Activated naive CD8-positive, alpha-beta T cell treated with anti-CD3 and anti-CD28 coated beads for 36 hours (primary cell): ENCODE measurements around the gene NAAA. TPM values are rescaled to one million over a fixed set of nuclear protein-coding genes. Genes with fewer than 3 reads are reported as not detected.
"Not testable (repeated sequence)": the region's sequence is repeated elsewhere in the genome, so short reads cannot be mapped to it uniquely, and the experiment has no call there.

ENCODE experiments used
- DNase-seq: peaks from one replicate; pipeline ENCODE4 v3.0.0; 2021
- H3K27ac Mint-ChIP-seq: one replicate; pipeline ENCODE4 v1.8.0; 2022; ENCODE audit warnings: mild to moderate bottlenecking, moderate library complexity, mixed read lengths
- H3K27me3 Mint-ChIP-seq: one replicate; pipeline ENCODE4 v1.8.0; 2022; ENCODE audit warnings: mild to moderate bottlenecking, mixed read lengths
- H3K36me3 Mint-ChIP-seq: one replicate; pipeline ENCODE4 v1.8.0; 2021; ENCODE audit warnings: mild to moderate bottlenecking, mixed read lengths
- H3K4me1 Mint-ChIP-seq: one replicate; pipeline ENCODE4 v1.8.0; 2021; ENCODE audit warnings: mixed read lengths
- H3K4me3 Mint-ChIP-seq: one replicate; pipeline ENCODE4 v1.8.0; 2022; ENCODE audit warnings: mild to moderate bottlenecking, moderate library complexity, mixed read lengths
- H3K9me3 Mint-ChIP-seq: one replicate; pipeline ENCODE4 v1.8.0; 2022; ENCODE audit warnings: mixed read lengths
- total RNA-seq, 2 experiments: library from RNA; stranded (reverse); gene quantifications; one replicate each; pipeline ENCODE4 v1.2.3, GENCODE V29; 2021

Gene NAAA
- total RNA-seq, 2 experiments from 2014 or later = 31.9 to 36.5 TPM

DNA sequence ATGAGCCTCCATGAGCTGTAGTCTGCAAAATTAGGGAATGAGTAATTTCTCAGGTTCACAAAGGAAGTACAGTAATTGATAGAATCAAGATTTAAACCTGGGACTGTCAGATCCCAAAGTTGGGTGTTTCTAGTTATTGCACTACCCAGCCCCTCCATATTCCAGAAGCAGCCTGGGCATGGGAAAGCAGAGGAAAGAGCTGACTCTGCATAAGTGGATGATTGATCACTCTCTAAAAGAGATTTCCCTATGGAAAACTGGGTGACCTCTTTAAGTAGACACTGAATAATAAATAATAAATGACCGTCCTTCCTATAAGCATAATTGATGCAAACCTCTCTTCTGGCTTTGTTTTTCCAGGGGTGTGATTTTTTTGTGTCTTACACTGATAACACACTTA lies 5.2 kb downstream of the NAAA start:
- Mint-ChIP-seq H3K27me3 (no peaks in the 10 kb centered on the region), H3K4me3 (no peak overlapping the region), H3K36me3 (peaks cover 23% of the 10 kb centered on the region), H3K9me3 (no peaks in the 10 kb centered on the region), H3K27ac (no peak overlapping the region), H3K4me1 (peaks cover 14% of the 10 kb centered on the region)
- DNase-seq = no peak

DNA sequence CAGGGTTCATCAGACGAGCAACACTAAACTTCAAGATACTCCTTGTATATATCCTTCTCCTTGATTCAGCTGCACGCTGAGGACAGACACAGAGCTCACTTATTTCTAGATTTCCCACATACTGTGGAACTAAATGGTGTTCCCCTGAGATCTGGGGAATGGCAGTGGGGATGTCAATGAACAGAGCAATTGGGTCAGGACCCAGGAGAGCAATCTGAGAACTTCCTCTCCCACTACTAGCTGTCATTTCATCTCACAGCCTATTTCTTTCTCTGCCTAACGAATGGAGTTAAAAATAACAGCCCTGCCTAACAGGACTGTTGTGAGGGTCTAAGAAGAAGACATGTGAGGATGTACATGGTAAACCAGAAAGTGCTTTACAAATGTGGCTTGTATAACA lies 10.7 kb downstream of the NAAA start:
- Mint-ChIP-seq H3K27me3 (no peaks in the 10 kb centered on the region), H3K36me3 (peaks cover 6% of the 10 kb centered on the region), H3K4me1 (no peaks in the 10 kb centered on the region), H3K27ac (no peak overlapping the region), H3K9me3 (no peaks in the 10 kb centered on the region), H3K4me3 (no peak overlapping the region)
- DNase-seq = no peak

DNA sequence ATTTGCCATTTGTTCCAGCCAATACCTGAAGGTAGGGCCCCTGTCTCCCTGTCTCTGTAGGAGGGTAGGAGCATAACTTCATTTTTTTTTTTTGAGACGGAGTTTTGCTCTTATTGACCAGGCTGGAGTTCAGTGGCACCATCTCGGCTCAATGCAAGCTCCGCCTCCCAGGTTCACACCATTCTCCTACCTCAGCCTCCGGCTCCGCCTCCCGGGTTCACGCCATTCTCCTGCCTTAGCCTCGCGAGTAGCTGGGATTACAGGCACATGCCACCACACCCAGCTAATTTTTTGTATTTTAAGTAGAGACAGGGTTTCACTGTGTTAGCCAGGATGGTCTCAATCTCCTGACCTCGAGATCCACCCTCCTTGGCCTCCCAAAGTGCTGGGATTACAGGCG lies 15.9 kb downstream of the NAAA start:
- not testable (repeated sequence) for H3K9me3 Mint-ChIP-seq, H3K4me3 Mint-ChIP-seq, H3K36me3 Mint-ChIP-seq, H3K27ac Mint-ChIP-seq, DNase-seq, H3K4me1 Mint-ChIP-seq, H3K27me3 Mint-ChIP-seq

DNA sequence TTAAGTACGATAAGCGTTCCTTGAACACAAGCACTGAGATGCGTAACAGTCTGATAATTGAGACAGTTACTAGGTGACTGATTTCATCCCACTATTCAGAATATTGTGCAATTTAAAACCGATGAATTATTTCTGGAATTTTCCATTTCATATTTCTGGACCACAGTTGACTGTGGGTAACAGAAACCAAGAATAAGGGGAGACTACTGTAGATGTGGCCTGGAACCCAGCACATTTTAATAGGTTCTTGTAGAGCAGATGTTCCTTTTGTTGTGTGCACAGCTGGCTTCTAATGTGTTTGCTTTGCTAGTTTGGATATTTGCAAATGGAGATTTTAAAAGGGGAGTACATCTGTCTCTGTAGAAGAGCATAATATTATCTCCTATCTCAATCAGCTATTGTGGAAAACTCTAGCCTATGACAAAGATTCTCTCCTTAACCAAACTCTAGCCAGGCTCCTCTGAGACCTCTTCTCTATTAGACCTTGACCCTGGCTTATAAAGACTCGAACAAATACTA lies 16.4 kb downstream of the NAAA start:
- H3K4me3 Mint-ChIP-seq = no peak overlapping the region
- no peaks in the 10 kb centered on the region for H3K4me1 Mint-ChIP-seq
- H3K36me3 Mint-ChIP-seq = peaks cover 8% of the 10 kb centered on the region
- no peak for DNase-seq
- no peak overlapping the region for H3K27ac Mint-ChIP-seq
- no peaks in the 10 kb centered on the region for H3K27me3 Mint-ChIP-seq
- H3K9me3 Mint-ChIP-seq = no peaks in the 10 kb centered on the region

DNA sequence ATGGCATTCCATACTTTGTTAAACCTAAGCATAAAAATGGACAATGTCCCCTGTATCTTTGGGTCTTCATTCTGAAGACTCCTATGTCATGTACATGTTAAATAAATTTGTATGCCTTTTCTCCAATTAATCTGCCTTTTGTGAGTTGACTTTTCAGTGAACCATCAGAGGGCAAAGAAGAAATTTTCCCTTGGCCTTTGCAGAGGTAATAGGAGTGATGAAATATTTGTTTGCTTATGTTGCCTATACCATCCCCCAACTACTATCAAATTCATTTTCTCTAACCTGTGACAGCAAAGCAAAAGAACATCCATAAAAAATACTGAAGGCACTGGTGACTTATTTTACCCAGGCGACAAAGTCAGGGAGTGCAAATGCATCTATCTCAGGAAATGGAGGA lies 18.2 kb downstream of the NAAA start:
- Mint-ChIP-seq H3K4me1 (no peaks in the 10 kb centered on the region), H3K27ac (no peak overlapping the region), H3K4me3 (no peak overlapping the region), H3K27me3 (no peaks in the 10 kb centered on the region), H3K9me3 (no peaks in the 10 kb centered on the region), H3K36me3 (peaks cover 13% of the 10 kb centered on the region)
- DNase-seq = no peak

DNA sequence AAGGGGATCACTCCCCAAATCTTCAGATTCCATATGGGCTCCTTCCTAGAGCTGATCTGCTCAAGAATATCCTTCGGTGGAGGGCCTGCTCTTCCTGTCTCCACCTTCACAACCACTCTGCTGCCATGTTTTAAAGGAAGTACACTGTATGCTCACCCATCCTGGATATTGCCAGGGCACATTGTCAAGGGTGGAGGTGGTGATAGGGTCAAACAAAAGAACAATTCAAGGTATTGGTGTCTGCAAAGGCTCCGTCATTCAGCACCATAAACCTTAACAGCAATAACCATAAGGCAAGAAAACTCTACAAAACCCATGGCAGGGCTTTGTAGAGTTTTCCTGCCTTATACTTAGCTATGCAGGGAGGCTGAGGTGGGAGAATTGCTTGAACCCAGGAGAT lies 18.9 kb downstream of the NAAA start:
- Mint-ChIP-seq H3K4me3 (no peak overlapping the region), H3K4me1 (no peaks in the 10 kb centered on the region), H3K36me3 (peaks cover 13% of the 10 kb centered on the region), H3K27ac (no peak overlapping the region), H3K9me3 (no peaks in the 10 kb centered on the region), H3K27me3 (no peaks in the 10 kb centered on the region)
- no peak for DNase-seq

DNA sequence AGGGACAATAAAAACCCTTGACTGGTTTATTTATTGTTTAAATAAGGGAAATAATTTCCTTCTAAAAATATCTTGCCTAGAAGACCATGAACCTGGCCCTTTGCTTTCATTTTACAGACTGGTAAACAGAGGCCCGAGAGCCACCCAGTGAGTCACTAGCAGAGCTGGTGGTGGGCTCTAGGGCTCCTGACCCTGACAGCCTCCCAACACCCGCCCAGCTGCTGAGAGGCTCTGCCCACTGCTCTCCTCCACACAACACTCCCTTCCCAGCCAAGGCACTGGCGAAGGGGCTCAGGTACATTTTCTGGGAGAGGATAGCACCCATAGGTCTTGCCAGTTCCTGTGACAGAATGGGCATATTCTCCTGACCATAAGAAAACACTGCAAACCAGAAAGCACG lies 20.5 kb downstream of the NAAA start:
- Mint-ChIP-seq H3K9me3 (no peaks in the 10 kb centered on the region), H3K4me1 (no peaks in the 10 kb centered on the region), H3K36me3 (peaks cover 13% of the 10 kb centered on the region), H3K27ac (no peak overlapping the region), H3K4me3 (no peak overlapping the region), H3K27me3 (no peaks in the 10 kb centered on the region)
- no peak for DNase-seq

DNA sequence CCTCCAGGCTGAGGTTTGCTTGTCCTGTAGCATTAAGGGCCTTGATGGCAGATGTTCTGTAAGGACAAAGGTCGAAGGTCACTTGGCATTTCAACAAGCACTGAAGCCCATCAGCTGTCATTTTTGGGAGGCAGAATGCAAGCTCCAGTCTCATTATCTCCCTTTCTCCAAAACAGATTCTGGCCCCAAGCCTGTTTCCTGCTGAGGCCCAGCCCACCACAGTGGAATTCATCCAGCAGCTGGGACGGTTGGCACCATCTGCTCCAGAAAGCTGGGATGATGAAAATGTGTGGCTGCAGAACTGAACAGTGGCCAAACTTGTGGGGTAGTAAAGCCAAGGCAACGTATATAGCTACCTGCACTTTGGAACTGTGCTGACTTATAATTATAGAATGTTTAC lies 20.9 kb downstream of the NAAA start:
- no peaks in the 10 kb centered on the region for H3K27me3 Mint-ChIP-seq

DNA sequence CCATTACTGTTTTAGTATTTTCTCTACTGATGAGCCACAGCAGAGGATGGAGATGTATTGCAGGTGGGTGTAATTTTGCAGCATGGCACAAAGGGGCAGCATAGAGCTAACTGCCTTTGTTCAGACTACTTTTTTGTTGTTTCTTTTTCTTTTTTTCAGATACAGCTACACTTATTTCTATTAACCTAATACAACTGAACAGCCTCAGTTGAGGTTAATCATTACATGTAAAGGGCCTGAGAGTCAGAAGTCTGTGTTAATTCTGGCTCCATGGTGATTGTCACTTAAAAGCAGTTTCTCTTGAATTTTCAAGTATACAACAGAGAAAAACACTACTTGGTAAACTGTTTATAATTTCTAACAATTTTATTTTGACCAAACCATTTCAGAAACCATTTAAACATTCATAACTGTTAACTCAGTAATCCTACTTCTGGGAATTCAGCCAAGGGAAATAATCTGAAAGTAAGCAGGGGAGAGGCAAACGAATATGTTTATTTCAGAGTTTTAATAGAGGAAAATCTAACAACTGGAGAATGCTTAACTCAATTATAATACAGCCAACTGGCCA lies 24.6 kb downstream of the NAAA start:
- no peaks in the 10 kb centered on the region for H3K9me3 Mint-ChIP-seq
- DNase-seq = no peak
- no peak overlapping the region for H3K4me3 Mint-ChIP-seq
- peaks cover 19% of the 10 kb centered on the region for H3K36me3 Mint-ChIP-seq
- no peak overlapping the region for H3K27ac Mint-ChIP-seq
- no peaks in the 10 kb centered on the region for H3K27me3 Mint-ChIP-seq
- H3K4me1 Mint-ChIP-seq = no peaks in the 10 kb centered on the region

More for the DNA sequence above, 20.9 kb downstream of the NAAA start:
- no peaks in the 10 kb centered on the region for H3K9me3 Mint-ChIP-seq
- H3K27ac Mint-ChIP-seq = no peak overlapping the region
- no peak for DNase-seq
- peaks cover 12% of the 10 kb centered on the region for H3K36me3 Mint-ChIP-seq
- no peak overlapping the region for H3K4me3 Mint-ChIP-seq
- no peaks in the 10 kb centered on the region for H3K4me1 Mint-ChIP-seq

DNA sequence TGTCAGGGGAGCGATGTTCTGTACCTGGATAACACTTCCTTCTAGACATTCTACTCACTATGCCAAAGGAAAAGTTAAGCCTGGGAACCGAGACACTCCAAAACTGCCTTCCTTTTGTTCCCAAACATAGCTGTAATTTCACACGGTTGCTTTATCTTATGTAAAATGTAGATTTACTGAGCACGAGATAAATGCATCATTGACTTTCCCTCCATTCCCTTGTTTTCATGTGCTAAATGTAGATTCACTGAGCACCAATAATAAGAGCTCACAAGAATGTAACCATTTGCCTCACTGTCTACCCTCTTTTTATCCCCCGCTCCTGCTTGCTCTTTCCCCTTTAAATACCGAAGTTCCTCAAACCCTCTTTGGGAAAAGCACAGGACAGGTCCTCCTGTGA lies 27.8 kb downstream of the NAAA start:
- no peaks in the 10 kb centered on the region for H3K4me1 Mint-ChIP-seq
- peaks cover 26% of the 10 kb centered on the region for H3K36me3 Mint-ChIP-seq
- no peaks in the 10 kb centered on the region for H3K27me3 Mint-ChIP-seq
- peaks cover 4% of the 10 kb centered on the region for H3K9me3 Mint-ChIP-seq
- no peak for DNase-seq
- H3K27ac Mint-ChIP-seq = peak overlapping the region; percentile 43
- H3K4me3 Mint-ChIP-seq = no peak overlapping the region

DNA sequence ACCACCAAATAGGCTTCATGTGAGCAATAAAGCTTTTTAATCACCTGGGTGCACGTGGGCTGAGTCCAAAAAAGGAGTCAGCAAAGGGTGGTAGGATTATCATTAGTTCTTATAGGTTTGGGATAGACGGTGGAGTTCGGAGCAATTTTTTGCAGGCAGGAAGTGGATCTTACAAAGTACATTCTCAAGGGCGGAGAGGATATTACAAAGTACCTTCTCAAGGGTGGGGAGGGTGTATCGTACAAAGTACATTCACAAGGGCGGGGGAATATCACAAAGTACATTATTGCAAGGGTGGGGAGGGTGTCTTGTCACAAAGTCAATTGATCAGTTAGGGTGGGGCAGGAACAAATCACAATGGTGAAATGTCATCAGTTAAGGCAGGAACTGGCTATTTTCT lies 30.0 kb downstream of the NAAA start:
- H3K9me3 Mint-ChIP-seq, H3K4me3 Mint-ChIP-seq, DNase-seq, H3K4me1 Mint-ChIP-seq, H3K27me3 Mint-ChIP-seq, H3K27ac Mint-ChIP-seq: not testable (repeated sequence)
- peaks cover 24% of the 10 kb centered on the region for H3K36me3 Mint-ChIP-seq

DNA sequence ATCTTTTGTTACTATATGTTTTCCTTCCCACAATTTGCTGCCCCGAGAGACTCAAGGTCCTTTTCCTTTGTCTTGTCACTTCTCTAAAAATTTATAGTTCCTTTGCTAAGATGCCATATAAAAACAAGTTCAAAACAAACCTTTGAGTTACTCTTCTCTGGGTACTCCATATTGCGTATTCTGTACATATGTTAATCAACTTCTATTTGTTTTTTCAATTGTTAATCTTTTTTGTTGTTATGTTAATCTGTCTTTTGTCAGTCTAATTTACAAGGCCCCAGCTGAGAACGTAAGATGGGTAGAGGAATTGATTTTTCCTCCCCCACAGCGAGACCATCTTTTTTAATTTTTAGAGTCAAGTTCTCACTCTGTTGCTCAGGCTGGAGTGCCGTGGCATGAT lies 31.4 kb downstream of the NAAA start:
- Mint-ChIP-seq H3K27ac (no peak overlapping the region), H3K4me1 (no peaks in the 10 kb centered on the region), H3K9me3 (peaks cover 4% of the 10 kb centered on the region), H3K36me3 (peaks cover 22% of the 10 kb centered on the region), H3K4me3 (no peak overlapping the region), H3K27me3 (no peaks in the 10 kb centered on the region)
- DNase-seq = no peak

DNA sequence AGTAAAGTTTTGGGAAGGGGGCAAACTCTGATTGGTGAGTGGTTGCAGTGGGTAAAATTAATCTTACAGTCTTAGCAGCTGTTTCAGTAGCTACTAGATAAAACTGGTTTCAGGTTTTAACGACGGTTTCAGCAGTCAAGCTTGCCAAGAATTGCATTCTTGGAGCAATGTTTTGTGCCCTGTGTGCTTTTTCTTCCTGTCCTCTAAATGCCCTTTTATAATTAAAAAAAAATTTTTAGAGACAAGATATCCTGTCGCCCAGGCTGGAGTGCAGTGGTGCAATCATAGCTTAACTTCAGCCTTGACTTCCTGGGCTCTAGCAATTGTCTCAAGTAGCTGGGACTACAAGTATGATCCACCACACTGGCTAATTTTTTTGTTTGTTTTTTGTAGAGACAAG lies 32.3 kb downstream of the NAAA start:
- no peak for DNase-seq
- Mint-ChIP-seq H3K36me3 (peaks cover 22% of the 10 kb centered on the region), H3K27ac (no peak overlapping the region), H3K4me1 (no peaks in the 10 kb centered on the region), H3K9me3 (peaks cover 4% of the 10 kb centered on the region), H3K4me3 (no peak overlapping the region), H3K27me3 (no peaks in the 10 kb centered on the region)

DNA sequence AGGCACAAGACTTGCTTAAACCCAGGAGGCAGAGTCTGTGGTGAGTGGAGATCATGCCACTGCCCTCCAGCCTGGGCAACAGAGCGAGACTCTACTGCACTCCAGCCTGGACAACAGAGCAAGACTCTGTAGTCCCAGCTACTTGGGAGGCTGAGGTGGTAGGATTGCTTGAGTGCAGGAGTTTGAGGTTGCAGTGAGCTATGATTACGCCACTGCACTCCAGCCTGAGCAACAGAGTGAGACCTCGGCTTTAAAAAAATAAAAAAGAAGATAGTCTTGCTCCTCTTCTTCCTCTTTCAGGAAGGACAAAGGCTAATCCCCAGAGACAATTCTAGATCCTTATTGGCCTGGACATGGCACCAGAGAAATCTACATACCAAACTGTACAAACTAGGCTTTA lies 32.8 kb downstream of the NAAA start:
- no peaks in the 10 kb centered on the region for H3K27me3 Mint-ChIP-seq
- no peaks in the 10 kb centered on the region for H3K4me1 Mint-ChIP-seq
- H3K36me3 Mint-ChIP-seq = peaks cover 17% of the 10 kb centered on the region
- no peak overlapping the region for H3K4me3 Mint-ChIP-seq
- DNase-seq = no peak
- H3K9me3 Mint-ChIP-seq = peaks cover 4% of the 10 kb centered on the region
- H3K27ac Mint-ChIP-seq = no peak overlapping the region

DNA sequence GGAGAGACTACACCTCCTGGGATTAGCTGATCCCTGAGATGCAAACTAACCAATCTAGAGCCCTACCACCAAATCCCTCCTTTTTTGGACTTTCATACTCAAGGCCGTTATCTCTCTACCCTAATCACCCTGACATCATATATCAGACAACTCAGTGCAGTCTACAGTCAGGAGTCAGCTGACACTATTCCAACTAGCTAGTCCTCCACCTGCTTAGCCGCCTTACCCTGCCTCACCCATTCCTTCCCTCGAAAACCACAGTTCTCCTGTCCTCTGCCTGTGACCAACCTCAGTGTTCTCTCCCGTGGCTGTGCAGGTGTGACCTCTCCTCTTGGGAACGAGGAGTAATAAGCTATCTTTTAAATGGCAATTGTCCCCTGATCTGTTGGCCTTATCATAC lies 36.7 kb downstream of the NAAA start:
- Mint-ChIP-seq H3K36me3 (no peaks in the 10 kb centered on the region), H3K4me1 (no peaks in the 10 kb centered on the region), H3K27me3 (no peaks in the 10 kb centered on the region), H3K4me3 (no peak overlapping the region), H3K9me3 (no peaks in the 10 kb centered on the region), H3K27ac (no peak overlapping the region)
- no peak for DNase-seq

DNA sequence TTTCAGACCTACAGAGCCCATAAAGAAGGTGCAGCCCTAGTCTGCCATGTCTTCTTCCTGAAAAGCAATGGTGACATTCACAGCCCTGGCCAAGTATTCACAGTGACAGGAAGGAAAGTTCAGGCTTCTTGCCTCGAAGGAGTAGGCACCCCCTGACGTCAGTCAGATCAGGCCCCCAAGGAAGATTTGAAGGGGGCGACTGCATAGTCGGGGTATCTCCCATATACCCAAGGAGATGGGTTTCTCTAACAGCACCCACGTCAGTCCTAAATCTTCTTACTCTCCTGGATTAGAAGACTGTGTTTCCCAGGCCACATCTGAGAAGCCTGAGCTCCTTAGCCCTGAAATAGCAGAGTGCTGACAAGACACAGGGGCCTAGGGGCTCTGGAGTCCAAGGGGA lies 38.5 kb downstream of the NAAA start, which contains the start of gene PPEF2:
PPEF2 (minus strand) TSS at position 101 of the 400 bp plus-strand sequence. CDS start 6,127 bp downstream, outside the sequence.
- no peaks in the 10 kb centered on the region for H3K9me3 Mint-ChIP-seq
- H3K27ac Mint-ChIP-seq = no peak within 1 kb of the TSS
- H3K36me3 Mint-ChIP-seq = no peaks in the 10 kb centered on the region
- no peaks in the 10 kb centered on the region for H3K4me1 Mint-ChIP-seq
- no peaks in the 10 kb centered on the region for H3K27me3 Mint-ChIP-seq
- no peak for DNase-seq
- no peak within 1 kb of the TSS for H3K4me3 Mint-ChIP-seq
